NCI-H510A (cell line): ENCODE data around the gene NEK2.
"Not testable (repeated sequence)": the region's sequence is repeated elsewhere in the genome, so short reads cannot be mapped to it uniquely, and the experiment has no call there.

Experiments used
- DNase-seq: peaks from one replicate; lab custom pipeline; 2025; lab: John Stamatoyannopoulos, UW

The NEK2 gene

GRCh38 chr1:211695135-211695816 is 19.9 kb upstream of the NEK2 start:
- DNase-seq, result no peak

GRCh38 chr1:211693911-211694310 is 18.5 kb upstream of the NEK2 start:
- not testable (repeated sequence) for DNase-seq

- no peak for DNase-seq
Measured at GRCh38 chr1:211688421-211688820, 13.0 kb upstream of the NEK2 start.

GRCh38 chr1:211687462-211688215 is 12.2 kb upstream of the NEK2 start:
- no peak for DNase-seq

GRCh38 chr1:211685823-211686222 is 10.4 kb upstream of the NEK2 start:
- DNase-seq, result no peak

- DNase-seq, result no peak
Measured at GRCh38 chr1:211684791-211685190, 9.4 kb upstream of the NEK2 start.

GRCh38 chr1:211684331-211684730 is 8.9 kb upstream of the NEK2 start:
- DNase-seq, result no peak

- no peak for DNase-seq
Measured at GRCh38 chr1:211683396-211684297, 8.2 kb upstream of the NEK2 start.

- not testable (repeated sequence) for DNase-seq
Measured at GRCh38 chr1:211682186-211682585, 6.8 kb upstream of the NEK2 start.

GRCh38 chr1:211680752-211681327 is 5.4 kb upstream of the NEK2 start:
- DNase-seq, result peak; percentile 70

GRCh38 chr1:211677659-211678058 is 2.2 kb upstream of the NEK2 start:
- no peak for DNase-seq

- DNase-seq, result no peak
Measured at GRCh38 chr1:211676761-211677160, 1.3 kb upstream of the NEK2 start.

- DNase-seq, result no peak
Measured at GRCh38 chr1:211676106-211676583, 724 bp upstream of the NEK2 start.

- no peak for DNase-seq
Measured at GRCh38 chr1:211667065-211667617, 8.3 kb downstream of the NEK2 start.

- no peak for DNase-seq
Measured at GRCh38 chr1:211660718-211661222, 14.7 kb downstream of the NEK2 start.

- DNase-seq, result no peak
Measured at GRCh38 chr1:211656728-211657127, 18.7 kb downstream of the NEK2 start.

- peak; percentile 70 for DNase-seq
Measured at GRCh38 chr1:211654838-211655787, 20.3 kb downstream of the NEK2 start.

- DNase-seq, result no peak
Measured at GRCh38 chr1:211653959-211654496, 21.4 kb downstream of the NEK2 start.

- DNase-seq, result no peak
Measured at GRCh38 chr1:211653293-211653692, 22.1 kb downstream of the NEK2 start.

GRCh38 chr1:211652371-211652770 is 23.1 kb downstream of the NEK2 start:
- DNase-seq, result no peak
